HCT116 (cell line): ENCODE measurements around the gene UBE2R2. TPM values are rescaled to one million over a fixed set of nuclear protein-coding genes. Genes with fewer than 3 reads are reported as not detected.
"Not testable (repeated sequence)": the region's sequence is repeated elsewhere in the genome, so short reads cannot be mapped to it uniquely, and the experiment has no call there.

Source experiments
- ATAC-seq: fragments of 200-7000 bp; cut with Tn5 transposase; 2 replicates; pipeline ENCODE4 v1.9.1; 2020; ENCODE audit warnings: mild to moderate bottlenecking, moderate library complexity
- BruUV-seq: library from RNA; stranded (reverse); fragments of 400-500 nt; replicated peaks from 2 replicates; lab custom pipeline; 2021; lab: Mats Ljungman, UMichigan
- CTCF ChIA-PET: fragments of 300-600 bp; sonication (Branson Sonifier 250); formaldehyde crosslinking; loops from one replicate; lab custom pipeline; 2021; ENCODE audit warnings: antibody characterized with exemption; lab: Charles Lee
- POLR2A ChIA-PET: fragments of 300-600, 350-600 bp; sonication (Branson Sonifier 250); formaldehyde crosslinking; loops from one replicate; lab custom pipeline; 2021; ENCODE audit warnings: antibody characterized with exemption; lab: Charles Lee
- RAD21 ChIA-PET, 2 experiments: fragments of 300-600 bp; sonication (Branson Sonifier 250); formaldehyde crosslinking; loops; one replicate each; lab custom pipeline; 2023; ENCODE audit warnings: low total read pairs in 2 of 2; ENCODE audit not compliant: uncharacterized antibody in 2 of 2, unreplicated experiment in 2 of 2, low non-redundant PET in 1 of 2; lab: Charles Lee
- DNase-seq: peaks from one replicate; pipeline ENCODE4 v3.0.0-alpha.2; 2010; ENCODE audit warnings: low read depth, low spot score
- H2AFZ ChIP-seq: fragments of 200-600 bp; shearing (Covaris generic), sonication (generic); 2 replicates; pipeline ENCODE4 v1.6.1; 2017; ENCODE audit warnings: low read depth, mixed run types, mixed read lengths, antibody characterized with exemption, low read length; ENCODE audit not compliant: poor library complexity, severe bottlenecking
- H3K27ac ChIP-seq: 2 replicates; pipeline ENCODE4 v1.5.1; 2012; ENCODE audit warnings: low read depth, low read length
- H3K27me3 ChIP-seq: fragments of 200-600 bp; sonication (generic); 2 replicates; pipeline ENCODE4 v1.6.1; 2016; ENCODE audit warnings: mixed run types, low read length, mixed read lengths; ENCODE audit not compliant: insufficient read depth
- H3K36me3 ChIP-seq, 2 experiments: fragments of 200-500 bp in 1 of 2; fragments of 200-600 bp in 1 of 2; sonication (Bioruptor generic) in 1 of 2; sonication (generic) in 1 of 2; 2 replicates each; pipeline versions ENCODE4 v1.5.1 to v1.6.1; 2014 to 2016; ENCODE audit warnings: low read length in 2 of 2, inconsistent platforms in 1 of 2, mixed read lengths in 1 of 2, mixed run types in 1 of 2; ENCODE audit not compliant: insufficient read depth in 2 of 2, control insufficient read depth in 1 of 2
- H3K4me1 ChIP-seq, 2 experiments: fragments of 200-600 bp in 1 of 2; sonication (generic) in 1 of 2; 2 replicates each; pipeline versions ENCODE4 v1.5.1 to v1.6.1; 2012 to 2017; ENCODE audit warnings: low read length in 2 of 2, inconsistent platforms in 1 of 2, mild to moderate bottlenecking in 1 of 2, mixed read lengths in 1 of 2, mixed run types in 1 of 2, moderate library complexity in 1 of 2; ENCODE audit not compliant: insufficient read depth in 2 of 2, control insufficient read depth in 1 of 2
- H3K4me2 ChIP-seq: fragments of 200-600 bp; sonication (generic); 2 replicates; pipeline ENCODE4 v1.6.1; 2017; ENCODE audit warnings: mixed run types, low read length, mixed read lengths
- H3K4me3 ChIP-seq, 2 experiments: fragments of 200-600 bp in 1 of 2; sonication (generic) in 1 of 2; replicated peaks in 1 of 2; 2 replicates each; pipeline ENCODE4 v1.5.1; 2011 to 2016; ENCODE audit warnings: low read length in 2 of 2, control low read depth in 1 of 2, low read depth in 1 of 2, mild to moderate bottlenecking in 1 of 2, mixed read lengths in 1 of 2, mixed run types in 1 of 2
- H3K79me2 ChIP-seq: fragments of 200-600 bp; sonication (generic); 2 replicates; pipeline ENCODE4 v1.6.1; 2017; ENCODE audit warnings: mild to moderate bottlenecking, mixed run types, low read length, moderate library complexity, mixed read lengths; ENCODE audit not compliant: insufficient read depth
- H3K9ac ChIP-seq: fragments of 200-600 bp; sonication (generic); 2 replicates; pipeline ENCODE4 v1.6.1; 2016; ENCODE audit warnings: low read length, mixed read lengths
- H3K9me2 ChIP-seq: fragments of 200-600 bp; sonication (generic), shearing (Covaris generic); 2 replicates; pipeline ENCODE4 v1.6.1; 2017; ENCODE audit warnings: mixed run types, mild to moderate bottlenecking, moderate library complexity; ENCODE audit not compliant: insufficient read depth
- H3K9me3 ChIP-seq, 2 experiments: fragments of 200-500 bp in 1 of 2; fragments of 200-600 bp in 1 of 2; sonication (Bioruptor generic) in 1 of 2; sonication (generic) in 1 of 2; 2 replicates each; pipeline ENCODE4 v1.6.1; 2014 to 2017; ENCODE audit warnings: low read length in 2 of 2, mixed read lengths in 2 of 2, inconsistent platforms in 1 of 2, low read depth in 1 of 2, mild to moderate bottlenecking in 1 of 2, mixed run types in 1 of 2, moderate library complexity in 1 of 2; ENCODE audit not compliant: control insufficient read depth in 1 of 2, insufficient read depth in 1 of 2
- H4K20me1 ChIP-seq: fragments of 200-600 bp; sonication (generic), shearing (Covaris generic); 2 replicates; pipeline ENCODE4 v1.6.1; 2017; ENCODE audit warnings: mixed run types, mild to moderate bottlenecking, moderate library complexity; ENCODE audit not compliant: insufficient read depth
- ATF3 ChIP-seq: IDR thresholded peaks from 2 replicates; pipeline ENCODE4 v1.6.1; 2012
- CBX3 ChIP-seq: IDR thresholded peaks from 2 replicates; pipeline ENCODE4 v1.6.1; 2012; ENCODE audit warnings: low read depth
- CEBPB ChIP-seq: IDR thresholded peaks from 2 replicates; pipeline ENCODE4 v1.6.1; 2012; ENCODE audit warnings: low read depth
- CTCF ChIP-seq, 3 experiments: fragments of 200-600 bp in 1 of 3; sonication (generic) in 1 of 3; IDR thresholded peaks in 2 of 3; conservative IDR thresholded peaks in 1 of 3; 2 replicates each; pipeline ENCODE4 v1.5.1; 2012 to 2017; ENCODE audit warnings: low read depth in 2 of 3, low read length in 2 of 3, antibody characterized with exemption in 1 of 3, borderline replicate concordance in 1 of 3, control low read depth in 1 of 3, mild to moderate bottlenecking in 1 of 3, mixed read lengths in 1 of 3, mixed run types in 1 of 3, moderate library complexity in 1 of 3; ENCODE audit not compliant: insufficient read depth in 1 of 3
- EGR1 ChIP-seq: IDR thresholded peaks from 2 replicates; pipeline ENCODE4 v1.6.1; 2012; ENCODE audit warnings: low read depth
- EZH2phosphoT487 ChIP-seq: fragments of 200-600 bp; IDR thresholded peaks from 2 replicates; pipeline ENCODE4 v1.6.1; 2018; ENCODE audit warnings: antibody characterized with exemption, borderline replicate concordance
- JUND ChIP-seq: IDR thresholded peaks from 2 replicates; pipeline ENCODE4 v1.6.1; 2012
- POLR2A ChIP-seq: IDR thresholded peaks from 2 replicates; pipeline ENCODE4 v1.7.0; 2011; ENCODE audit warnings: borderline replicate concordance; ENCODE audit not compliant: insufficient read depth, insufficient read length; ENCODE audit errors: extremely low read depth
- SIN3A ChIP-seq: IDR thresholded peaks from 2 replicates; pipeline ENCODE4 v1.6.1; 2012; ENCODE audit warnings: low read depth
- SP1 ChIP-seq: IDR thresholded peaks from 2 replicates; pipeline ENCODE4 v1.6.1; 2012; ENCODE audit warnings: low read depth
- YY1 ChIP-seq: IDR thresholded peaks from 2 replicates; pipeline ENCODE4 v1.6.1; 2011; ENCODE audit warnings: low read length, low read depth, moderate library complexity, mild to moderate bottlenecking; ENCODE audit not compliant: insufficient replicate concordance; ENCODE audit errors: extremely low read depth
- intact Hi-C: fragments of 100-400 bp; cut with micrococcal nuclease; formaldehyde crosslinking; loops from 2 replicates; pipeline ENCODE4 v1.10.0; 2022
- total RNA-seq: library from RNA; stranded (reverse); gene quantifications from one replicate; pipeline ENCODE4 v1.2.1, GENCODE V29; 2021; ENCODE audit not compliant: unreplicated experiment

Gene UBE2R2
- total RNA-seq, 1 experiment from 2014 or later = 47.0 TPM

GRCh38 chr9:33823801-33824200 is 6.8 kb downstream of the UBE2R2 start:
- intact Hi-C loops = no loop called here
- no peak overlapping the region for H3K9ac ChIP-seq
- H3K4me2 ChIP-seq = no peak overlapping the region
- DNase-seq (no peak), ATAC-seq (no peak)
- H3K27me3 ChIP-seq = no peaks in the 10 kb centered on the region
- peaks cover 4% of the 10 kb centered on the region; the same call in 1 of the 2 replicates for H4K20me1 ChIP-seq
- CTCF ChIA-PET = no interaction called here
- H2AFZ ChIP-seq = no peak overlapping the region
- H3K79me2 ChIP-seq = peaks cover 99% of the 10 kb centered on the region
- no TSS peak for BruUV-seq
- H3K4me3 ChIP-seq = no peak overlapping the region
- RAD21 ChIA-PET = no interaction called here
- H3K36me3 ChIP-seq = no peaks in the 10 kb centered on the region; a peak in 1 of 4 replicates
- peaks cover 6 to 11% of the 10 kb centered on the region in 2 experiments for H3K4me1 ChIP-seq
- POLR2A ChIA-PET = no interaction called here
- TF ChIP-seq YY1 = no peak
- no peak for TF ChIP-seq EGR1
- no peak for TF ChIP-seq ATF3
- no peak for TF ChIP-seq CBX3
- TF ChIP-seq SIN3A = no peak
- TF ChIP-seq POLR2A = no peak
- TF ChIP-seq EZH2phosphoT487 = no peak
- TF ChIP-seq CTCF (IDR thresholded peaks at IDR 0.05 in 2 of 3, conservative IDR thresholded peaks at IDR 0.05 in 1 of 3; ENCODE audit: borderline replicate concordance in 1 of 3, insufficient read depth in 1 of 3, low read depth in 2 of 3, low read length in 2 of 3) = no peak
- TF ChIP-seq JUND = no peak
- no peak for TF ChIP-seq SP1
- TF ChIP-seq CEBPB = no peak
- H3K27ac ChIP-seq = no peak overlapping the region
- H3K9me2 ChIP-seq = no peaks in the 10 kb centered on the region
- H3K9me3 ChIP-seq = no peaks in the 10 kb centered on the region

GRCh38 chr9:33827285-33827684 is 10.3 kb downstream of the UBE2R2 start:
- intact Hi-C loops = not testable (repeated sequence)

GRCh38 chr9:33829641-33830230 is 12.8 kb downstream of the UBE2R2 start:
- BruUV-seq, DNase-seq, H3K9me2 ChIP-seq, H3K9me3 ChIP-seq, RAD21 ChIA-PET, ATAC-seq, H3K4me2 ChIP-seq, CTCF ChIA-PET, H2AFZ ChIP-seq, H3K4me1 ChIP-seq, POLR2A ChIA-PET, H3K9ac ChIP-seq, H3K36me3 ChIP-seq, H4K20me1 ChIP-seq, intact Hi-C loops, H3K27me3 ChIP-seq, H3K4me3 ChIP-seq, H3K27ac ChIP-seq: not testable (repeated sequence)
- peaks cover 96% of the 10 kb centered on the region for H3K79me2 ChIP-seq

More at GRCh38 chr9:33827285-33827684, 10.3 kb downstream of the UBE2R2 start:
- H3K9me3 ChIP-seq, DNase-seq, H4K20me1 ChIP-seq, BruUV-seq, RAD21 ChIA-PET, H2AFZ ChIP-seq, H3K9me2 ChIP-seq, H3K9ac ChIP-seq, H3K4me2 ChIP-seq, H3K4me1 ChIP-seq, H3K27ac ChIP-seq, ATAC-seq, H3K27me3 ChIP-seq, H3K4me3 ChIP-seq, H3K36me3 ChIP-seq, POLR2A ChIA-PET: not testable (repeated sequence)
- peaks cover 97% of the 10 kb centered on the region for H3K79me2 ChIP-seq
- CTCF ChIA-PET = interaction anchor here (1.2 kb wide), 1 partner anchor 13 kb away, joined by 3 read pairs; no protein-coding TSS in a partner anchor
